ENCODE data around the gene LRRC18. TPM values are rescaled to one million over a fixed set of nuclear protein-coding genes. Genes with fewer than 3 reads are reported as not detected.

Gene LRRC18
- total and polyA plus RNA-seq, 7 experiments from 2014 or later, result not detected

- Mint-ChIP-seq H3K9me3 (peaks cover 0 to 3% (median 0%) of the 10 kb centered on the region in 11 donors), H3K36me3 (no peaks in the 10 kb centered on the region), H3K27ac (no peak overlapping the region), H3K4me3 (no peak overlapping the region), H3K27me3 (no peaks in the 10 kb centered on the region), H3K4me1 (peaks cover 0 to 2% (median 0%) of the 10 kb centered on the region in 7 donors)
- Histone ChIP-seq H3K27ac (ENCODE audit: low read depth, low read length) (no peak overlapping the region), H3K36me3 (ENCODE audit: control insufficient read depth in 2 of 3, insufficient read depth in 3 of 3, low read length in 3 of 3) (no peaks in the 10 kb centered on the region), H3K9me3 (ENCODE audit: control insufficient read depth in 2 of 3, low read length in 3 of 3) (no peaks in the 10 kb centered on the region), H3K27me3 (ENCODE audit: control insufficient read depth in 2 of 2, insufficient read depth in 2 of 2, low read length in 2 of 2) (no peaks in the 10 kb centered on the region), H3K4me1 (ENCODE audit: control insufficient read depth in 2 of 2, insufficient read depth in 2 of 2, low read length in 2 of 2) (no peaks in the 10 kb centered on the region), H3K4me3 (ENCODE audit: low read length) (no peak overlapping the region)
- ChIA-PET POLR2A (no interaction called here), CTCF (no interaction called here)
- DNase-seq (no peak), ATAC-seq (no peak)
- intact Hi-C loops (cut with micrococcal nuclease), result no loop called here
Measured at GRCh38 chr10:48896756-48897440, 42.7 kb downstream of the LRRC18 start.

GRCh38 chr10:48895803-48896195 is 43.8 kb downstream of the LRRC18 start:
- Mint-ChIP-seq H3K27me3 (no peaks in the 10 kb centered on the region), H3K9me3 (no peaks in the 10 kb centered on the region), H3K4me1 (peaks cover 0 to 2% (median 0%) of the 10 kb centered on the region in 7 donors), H3K27ac (no peak overlapping the region), H3K4me3 (no peak overlapping the region), H3K36me3 (no peaks in the 10 kb centered on the region)
- Histone ChIP-seq H3K27me3 (ENCODE audit: control insufficient read depth in 2 of 2, insufficient read depth in 2 of 2, low read length in 2 of 2) (no peaks in the 10 kb centered on the region), H3K27ac (ENCODE audit: low read depth, low read length) (no peak overlapping the region), H3K9me3 (ENCODE audit: control insufficient read depth in 2 of 3, low read length in 3 of 3) (no peaks in the 10 kb centered on the region), H3K4me1 (ENCODE audit: control insufficient read depth in 2 of 2, insufficient read depth in 2 of 2, low read length in 2 of 2) (no peaks in the 10 kb centered on the region), H3K36me3 (ENCODE audit: control insufficient read depth in 2 of 3, insufficient read depth in 3 of 3, low read length in 3 of 3) (no peaks in the 10 kb centered on the region), H3K4me3 (ENCODE audit: low read length) (no peak overlapping the region)
- DNase-seq (no peak), ATAC-seq (no peak)
- ChIA-PET CTCF (no interaction called here), POLR2A (no interaction called here)
- intact Hi-C loops (cut with micrococcal nuclease), result no loop called here

GRCh38 chr10:48894911-48895802 is 44.5 kb downstream of the LRRC18 start:
- H3K4me1 ChIP-seq (ENCODE audit: control insufficient read depth in 2 of 2, insufficient read depth in 2 of 2, low read length in 2 of 2), result no peaks in the 10 kb centered on the region
- DNase-seq, result no peak
- H3K4me3 ChIP-seq (ENCODE audit: low read length), result no peak overlapping the region
- H3K36me3 ChIP-seq (ENCODE audit: control insufficient read depth in 2 of 3, insufficient read depth in 3 of 3, low read length in 3 of 3), result no peaks in the 10 kb centered on the region
- no peak overlapping the region for H3K27ac Mint-ChIP-seq
- intact Hi-C loops (cut with micrococcal nuclease), result no loop called here
- no peaks in the 10 kb centered on the region for H3K27me3 ChIP-seq (ENCODE audit: control insufficient read depth in 2 of 2, insufficient read depth in 2 of 2, low read length in 2 of 2)
- no peaks in the 10 kb centered on the region for H3K9me3 Mint-ChIP-seq
- no peak overlapping the region for H3K27ac ChIP-seq (ENCODE audit: low read depth, low read length)
- H3K9me3 ChIP-seq (ENCODE audit: control insufficient read depth in 2 of 3, low read length in 3 of 3), result no peaks in the 10 kb centered on the region
- ChIA-PET POLR2A (no interaction called here), CTCF (no interaction called here)
- peaks cover 0 to 2% (median 0%) of the 10 kb centered on the region in 7 donors for H3K4me1 Mint-ChIP-seq
- no peak for ATAC-seq
- no peaks in the 10 kb centered on the region for H3K36me3 Mint-ChIP-seq
- H3K27me3 Mint-ChIP-seq, result no peaks in the 10 kb centered on the region
- no peak overlapping the region for H3K4me3 Mint-ChIP-seq

- POLR2A ChIA-PET, result no interaction called here
- no peaks in the 10 kb centered on the region for H3K36me3 ChIP-seq (ENCODE audit: control insufficient read depth in 2 of 3, insufficient read depth in 3 of 3, low read length in 3 of 3)
- no peak overlapping the region for H3K27ac ChIP-seq (ENCODE audit: low read depth, low read length)
- no peaks in the 10 kb centered on the region for H3K4me1 ChIP-seq (ENCODE audit: control insufficient read depth in 2 of 2, insufficient read depth in 2 of 2, low read length in 2 of 2)
- no peaks in the 10 kb centered on the region for H3K27me3 Mint-ChIP-seq
- no peak overlapping the region for H3K4me3 Mint-ChIP-seq
- peaks cover 0 to 2% (median 0%) of the 10 kb centered on the region in 7 donors for H3K4me1 Mint-ChIP-seq
- no peaks in the 10 kb centered on the region for H3K36me3 Mint-ChIP-seq
- no peaks in the 10 kb centered on the region for H3K9me3 Mint-ChIP-seq
- no peak overlapping the region for H3K27ac Mint-ChIP-seq
- ATAC-seq, result no peak
- H3K9me3 ChIP-seq (ENCODE audit: control insufficient read depth in 2 of 3, low read length in 3 of 3), result no peaks in the 10 kb centered on the region
- DNase-seq, result no peak
- no peak overlapping the region for H3K4me3 ChIP-seq (ENCODE audit: low read length)
- H3K27me3 ChIP-seq (ENCODE audit: control insufficient read depth in 2 of 2, insufficient read depth in 2 of 2, low read length in 2 of 2), result no peaks in the 10 kb centered on the region
- CTCF ChIA-PET, result no interaction called here
- intact Hi-C loops (cut with micrococcal nuclease), result no loop called here
Measured at GRCh38 chr10:48890888-48891850, 48.5 kb downstream of the LRRC18 start.

GRCh38 chr10:48887982-48888381 is 51.7 kb downstream of the LRRC18 start:
- Mint-ChIP-seq H3K4me3 (no peak overlapping the region), H3K36me3 (no peaks in the 10 kb centered on the region), H3K27me3 (peaks cover 0 to 7% (median 0%) of the 10 kb centered on the region in 5 donors), H3K4me1 (no peaks in the 10 kb centered on the region), H3K9me3 (no peaks in the 10 kb centered on the region), H3K27ac (no peak overlapping the region)
- ChIA-PET CTCF (no interaction called here), POLR2A (no interaction called here)
- Histone ChIP-seq H3K27me3 (ENCODE audit: control insufficient read depth in 2 of 2, insufficient read depth in 2 of 2, low read length in 2 of 2) (no peaks in the 10 kb centered on the region), H3K27ac (ENCODE audit: low read depth, low read length) (no peak overlapping the region), H3K4me3 (ENCODE audit: low read length) (no peak overlapping the region), H3K9me3 (ENCODE audit: control insufficient read depth in 2 of 3, low read length in 3 of 3) (no peaks in the 10 kb centered on the region), H3K36me3 (ENCODE audit: control insufficient read depth in 2 of 3, insufficient read depth in 3 of 3, low read length in 3 of 3) (no peaks in the 10 kb centered on the region), H3K4me1 (ENCODE audit: control insufficient read depth in 2 of 2, insufficient read depth in 2 of 2, low read length in 2 of 2) (no peaks in the 10 kb centered on the region)
- no peak for ATAC-seq
- DNase-seq, result no peak
- intact Hi-C loops (cut with micrococcal nuclease), result loop anchor here in 1 of 2 donors (10.0 kb wide), 1 partner anchor 123 kb away; no protein-coding TSS in a partner anchor

GRCh38 chr10:48885376-48885775 is 54.3 kb downstream of the LRRC18 start:
- no peak overlapping the region for H3K4me3 Mint-ChIP-seq
- no peaks in the 10 kb centered on the region for H3K4me1 Mint-ChIP-seq
- intact Hi-C loops (cut with micrococcal nuclease), result loop anchor here in 1 of 2 donors (10.0 kb wide), 1 partner anchor 121 kb away; no protein-coding TSS in a partner anchor
- Histone ChIP-seq H3K27ac (ENCODE audit: low read depth, low read length) (no peak overlapping the region), H3K9me3 (ENCODE audit: control insufficient read depth in 2 of 3, low read length in 3 of 3) (no peaks in the 10 kb centered on the region), H3K36me3 (ENCODE audit: control insufficient read depth in 2 of 3, insufficient read depth in 3 of 3, low read length in 3 of 3) (no peaks in the 10 kb centered on the region), H3K4me1 (ENCODE audit: control insufficient read depth in 2 of 2, insufficient read depth in 2 of 2, low read length in 2 of 2) (no peaks in the 10 kb centered on the region), H3K4me3 (ENCODE audit: low read length) (no peak overlapping the region), H3K27me3 (ENCODE audit: control insufficient read depth in 2 of 2, insufficient read depth in 2 of 2, low read length in 2 of 2) (no peaks in the 10 kb centered on the region)
- DNase-seq (no peak), ATAC-seq (no peak)
- no peak overlapping the region for H3K27ac Mint-ChIP-seq
- POLR2A ChIA-PET, result no interaction called here
- H3K9me3 Mint-ChIP-seq, result no peaks in the 10 kb centered on the region
- no peaks in the 10 kb centered on the region for H3K36me3 Mint-ChIP-seq
- CTCF ChIA-PET, result no interaction called here
- peaks cover 0 to 7% (median 0%) of the 10 kb centered on the region in 5 donors for H3K27me3 Mint-ChIP-seq
